HepG2 (cell line): ENCODE data around the gene LITAF. TPM values are rescaled to one million over a fixed set of nuclear protein-coding genes. Genes with fewer than 3 reads are reported as not detected.
A peak's percentile ranks its signal among the peaks of the same experiment; 100 is the strongest.

Source experiments
- ATF7-NPFF ChIP-seq: sonication (generic); formaldehyde crosslinking; IDR thresholded peaks from 2 replicates; pipeline ENCODE4 v1.8.1; 2023; ENCODE audit warnings: mild to moderate bottlenecking, low read depth, missing genetic modification reagents, moderate library complexity
- EP300 ChIP-seq, 3 experiments: sonication (generic) in 1 of 3; formaldehyde crosslinking in 1 of 3; IDR thresholded peaks; 2 replicates each; pipeline versions ENCODE4 v1.5.1 to v1.6.1; 2011 to 2020; ENCODE audit warnings: low read depth in 2 of 3, low read length in 2 of 3, borderline replicate concordance in 1 of 3, improper control_type of control experiment in 1 of 3, mild to moderate bottlenecking in 1 of 3, missing genetic modification reagents in 1 of 3, moderate library complexity in 1 of 3
- FOSL2 ChIP-seq: sonication (generic); formaldehyde crosslinking; IDR thresholded peaks from 2 replicates; pipeline ENCODE4 v1.4.0; 2020; ENCODE audit warnings: missing genetic modification reagents
- FOXK1 ChIP-seq: sonication (generic); formaldehyde crosslinking; IDR thresholded peaks from 2 replicates; pipeline ENCODE4 v1.4.0; 2020; ENCODE audit warnings: low read depth, missing genetic modification reagents, borderline replicate concordance
- ZNF280D ChIP-seq: sonication (generic); formaldehyde crosslinking; IDR thresholded peaks from 2 replicates; pipeline ENCODE4 v1.5.1; 2020; ENCODE audit warnings: mild to moderate bottlenecking, missing genetic modification reagents
- polyA plus RNA-seq, 8 experiments: library from polyadenylated mRNA; depleted of rRNA in 3 of 8; stranded (reverse) in 7 of 8; unstranded in 1 of 8; fragments of >200 nt; fragmentation: Illumina TruSeq in 4 of 8; extraction: Trizol in 4 of 8; gene quantifications; 2 replicates each; pipeline versions ENCODE4 v1.2.1 to v1.2.3, GENCODE V29; 2011 to 2016; ENCODE audit warnings: low read depth in 4 of 8, missing spikeins in 1 of 8, mixed read lengths in 1 of 8; ENCODE audit not compliant: insufficient read depth in 1 of 8
- total RNA-seq, 5 experiments: library from RNA; depleted of rRNA; stranded (reverse); fragments of >200 nt; fragmentation: Illumina TruSeq; extraction: Trizol; gene quantifications; 2 replicates each; pipeline ENCODE4 v1.2.3, GENCODE V29; 2016; ENCODE audit warnings: low read depth in 1 of 5

LITAF gene
- total and polyA plus RNA-seq, 2 of the 13 experiments (the other 11 are each of a cell fraction or from before 2014, with no cell fraction given): 80.1 to 141 TPM

- TF ChIP-seq ZNF280D (no peak), FOXK1 (CRISPR knock-in tag) (no peak), ATF7-NPFF (0 out of 2 replicates have a peak, but pooled peaks have one; percentile 16), FOSL2 (peak; percentile 21; the same call in 1 of the 2 replicates), EP300 (IDR thresholded peaks at IDR 0.05; ENCODE audit: low read depth in 2 of 2, low read length in 2 of 2) (peak in 1 of 2 experiments; percentile 32; a peak in 1 of 4 replicates), EP300 (CRISPR knock-in tag; IDR thresholded peaks at IDR 0.05; ENCODE audit: borderline replicate concordance) (no peak)
Measured at GRCh38 chr16:11630046-11630767, 43.5 kb upstream of the LITAF start (continued).
